Liver (tissue), 9 donors: Measurements from ENCODE around the gene CCR9. TPM values are rescaled to one million over a fixed set of nuclear protein-coding genes. Genes with fewer than 3 reads are reported as not detected.
"Not testable (repeated sequence)": the region's sequence is repeated elsewhere in the genome, so short reads cannot be mapped to it uniquely, and the experiment has no call there.

Experiments
- DNase-seq: peaks from one replicate; pipeline ENCODE4 v3.0.0-alpha.2; 2017; ENCODE audit warnings: low spot score
- H3K27ac ChIP-seq, 2 donors: one replicate each; pipeline ENCODE4 v1.7.0; 2013; ENCODE audit warnings: inconsistent platforms in 2 of 2, low read length in 2 of 2, control low read depth in 1 of 2, low read depth in 1 of 2, mild to moderate bottlenecking in 1 of 2
- H3K27me3 ChIP-seq, 4 donors: one replicate each; pipeline versions ENCODE4 v1.6.1 to v1.7.0; 2013; ENCODE audit warnings: low read length in 3 of 4, inconsistent platforms in 1 of 4, mild to moderate bottlenecking in 1 of 4, moderate library complexity in 1 of 4; ENCODE audit not compliant: control insufficient read depth in 4 of 4, insufficient read depth in 4 of 4
- H3K36me3 ChIP-seq, 4 donors: one replicate each; pipeline versions ENCODE4 v1.6.1 to v1.7.0; 2013; ENCODE audit warnings: low read length in 3 of 4, mild to moderate bottlenecking in 3 of 4, low read depth in 1 of 4, moderate library complexity in 1 of 4; ENCODE audit not compliant: control insufficient read depth in 4 of 4, insufficient read depth in 3 of 4
- H3K4me1 ChIP-seq, 4 donors: one replicate each; pipeline versions ENCODE4 v1.6.1 to v1.7.0; 2013; ENCODE audit warnings: low read length in 3 of 4, mild to moderate bottlenecking in 3 of 4, moderate library complexity in 1 of 4; ENCODE audit not compliant: control insufficient read depth in 4 of 4, insufficient read depth in 4 of 4
- H3K4me3 ChIP-seq, 3 donors: one replicate each; pipeline versions ENCODE4 v1.6.1 to v1.7.0; 2013; ENCODE audit warnings: low read length in 3 of 3, control low read depth in 1 of 3, low read depth in 1 of 3, mild to moderate bottlenecking in 1 of 3
- H3K9ac ChIP-seq, 2 donors: one replicate each; pipeline ENCODE4 v1.7.0; 2013; ENCODE audit warnings: low read length in 2 of 2, mild to moderate bottlenecking in 2 of 2, moderate library complexity in 2 of 2, control low read depth in 1 of 2, low read depth in 1 of 2
- H3K9me3 ChIP-seq, 4 donors: one replicate each; pipeline versions ENCODE4 v1.6.1 to v1.7.0; 2013; ENCODE audit warnings: low read length in 3 of 4; ENCODE audit not compliant: control insufficient read depth in 4 of 4
- ATF3 ChIP-seq: IDR thresholded peaks from 2 replicates; pipeline ENCODE4 v1.6.1; 2016; ENCODE audit warnings: antibody characterized with exemption
- FOXA2 ChIP-seq: IDR thresholded peaks from 2 replicates; pipeline ENCODE4 v1.6.1; 2016; ENCODE audit warnings: antibody characterized with exemption
- GABPA ChIP-seq, 2 donors: IDR thresholded peaks in 1 of 2; conservative IDR thresholded peaks in 1 of 2; 2 replicates each; pipeline ENCODE4 v1.6.1; 2016; ENCODE audit warnings: antibody characterized with exemption in 2 of 2, mild to moderate bottlenecking in 1 of 2, moderate library complexity in 1 of 2
- HNF4A ChIP-seq, 2 donors: conservative IDR thresholded peaks; 2 replicates each; pipeline ENCODE4 v1.6.1; 2016; ENCODE audit warnings: antibody characterized with exemption in 2 of 2, mild to moderate bottlenecking in 2 of 2
- MAX ChIP-seq: IDR thresholded peaks from 2 replicates; pipeline ENCODE4 v1.6.1; 2016; ENCODE audit warnings: antibody characterized with exemption
- NR2F2 ChIP-seq: IDR thresholded peaks from 2 replicates; pipeline ENCODE4 v1.6.1; 2016; ENCODE audit warnings: antibody characterized with exemption
- RAD21 ChIP-seq, 2 donors: IDR thresholded peaks; 2 replicates each; pipeline ENCODE4 v1.6.1; 2016; ENCODE audit warnings: antibody characterized with exemption in 2 of 2, mild to moderate bottlenecking in 2 of 2
- RXRA ChIP-seq, 2 donors: IDR thresholded peaks; 2 replicates each; pipeline ENCODE4 v1.6.1; 2017 to 2018; ENCODE audit warnings: antibody characterized with exemption in 2 of 2, mild to moderate bottlenecking in 1 of 2
- TAF1 ChIP-seq: conservative IDR thresholded peaks from 2 replicates; pipeline ENCODE4 v1.6.1; 2016; ENCODE audit warnings: antibody characterized with exemption, mild to moderate bottlenecking
- ZBTB33 ChIP-seq: IDR thresholded peaks from 2 replicates; pipeline ENCODE4 v1.6.1; 2016; ENCODE audit warnings: antibody characterized with exemption
- WGBS: extraction: QIAGEN DNeasy Blood & Tissue Kit; methylation state at CpG from one replicate; pipeline ENCODE4 v1.1.7; 2013; 5-methylcytosine and 5-hydroxymethylcytosine counted together
- polyA plus RNA-seq, 2 donors: library from polyadenylated mRNA; stranded (reverse) in 1 of 2; unstranded in 1 of 2; fragments of 200-250 nt in 1 of 2; fragments of >200 nt in 1 of 2; fragmentation: Nextera tagmentation in 1 of 2; extraction: Ambion mirVana in 1 of 2; gene quantifications; one replicate each; pipeline versions ENCODE4 v1.2.1 to v1.2.3, GENCODE V29; 2013 to 2015
- total RNA-seq, 2 donors: library from RNA; depleted of rRNA; stranded (reverse); fragments of >200 nt; gene quantifications; one replicate each; pipeline ENCODE4 v1.2.3, GENCODE V29; 2014
- donor health status: healthy.
- donor health status: healthy.
- donor health status: healthy.
- donor health status: healthy.
- donor health status: healthy.

The CCR9 gene
- total and polyA plus RNA-seq, 4 donors = 0.28 TPM; not detected in 3

- not testable (repeated sequence) for DNase-seq, H3K27ac ChIP-seq, H3K9me3 ChIP-seq, H3K27me3 ChIP-seq, H3K4me3 ChIP-seq, H3K36me3 ChIP-seq, H3K9ac ChIP-seq
- 92% methylated on average over 1 of the region's 1 CpG for WGBS
- peaks cover 0 to 24% (median 11%) of the 10 kb centered on the region in 4 donors for H3K4me1 ChIP-seq
Observed at GRCh38 chr3:45856323-45856722, 30.0 kb upstream of the CCR9 start.

GRCh38 chr3:45857024-45857423, 29.3 kb upstream of the CCR9 start:
- not testable (repeated sequence) for H3K9me3 ChIP-seq, H3K27me3 ChIP-seq, H3K36me3 ChIP-seq, H3K9ac ChIP-seq, H3K4me3 ChIP-seq, H3K27ac ChIP-seq, DNase-seq
- peaks cover 0 to 31% (median 16%) of the 10 kb centered on the region in 4 donors for H3K4me1 ChIP-seq
- 92% methylated on average over 2 of the region's 2 CpGs for WGBS

- DNase-seq = peak; percentile 70
- H3K9ac ChIP-seq = no peak overlapping the region
- H3K9me3 ChIP-seq = peaks cover 0 to 3% (median 0%) of the 10 kb centered on the region in 4 donors
- H3K4me3 ChIP-seq = no peak overlapping the region
- 67% methylated on average over 7 of the region's 7 CpGs for WGBS
- no peaks in the 10 kb centered on the region for H3K27me3 ChIP-seq
- TF ChIP-seq NR2F2 (no peak), FOXA2 (no peak), RAD21 (IDR thresholded peaks at IDR 0.05) (no peak), GABPA (IDR thresholded peaks at IDR 0.05 in 1 of 2, conservative IDR thresholded peaks at IDR 0.05 in 1 of 2) (no peak), RXRA (IDR thresholded peaks at IDR 0.05) (peak in 1 of 2 donors; percentile 6), TAF1 (no peak), HNF4A (conservative IDR thresholded peaks at IDR 0.05) (peak; percentile 37 to 39), MAX (no peak)
- H3K4me1 ChIP-seq = peaks cover 0 to 33% (median 17%) of the 10 kb centered on the region in 4 donors
- H3K27ac ChIP-seq = no peak overlapping the region
- H3K36me3 ChIP-seq = no peaks in the 10 kb centered on the region
Observed at GRCh38 chr3:45858809-45859543, 27.4 kb upstream of the CCR9 start.

- Histone ChIP-seq H3K9me3 (peaks cover 0 to 3% (median 0%) of the 10 kb centered on the region in 4 donors), H3K27ac (no peak overlapping the region), H3K4me3 (no peak overlapping the region), H3K9ac (no peak overlapping the region), H3K27me3 (no peaks in the 10 kb centered on the region), H3K4me1 (peaks cover 0 to 33% (median 17%) of the 10 kb centered on the region in 4 donors), H3K36me3 (no peaks in the 10 kb centered on the region)
- no peak for DNase-seq
- TF ChIP-seq RAD21 (IDR thresholded peaks at IDR 0.05) (no peak), ZBTB33 (no peak), ATF3 (no peak)
- 81% methylated on average over 4 of the region's 4 CpGs for WGBS
Observed at GRCh38 chr3:45860481-45860880, 25.9 kb upstream of the CCR9 start.
